HL-60 (cell line): ENCODE measurements around the gene ZC3H7A.

ENCODE experiments used
- DNase-seq, 2 experiments: peaks; one replicate each; pipeline ENCODE4 v3.0.0-alpha.2; 2010 to 2020; ENCODE audit warnings: low read depth in 1 of 2, low spot score in 1 of 2
- H3K27ac ChIP-seq: fragments of 250-450 bp; sonication (Bioruptor Pico); replicated peaks from 2 replicates; pipeline ENCODE4 v1.5.1; 2020; ENCODE audit warnings: mild to moderate bottlenecking, moderate library complexity
- H3K27me3 ChIP-seq: fragments of 250-450 bp; sonication (Bioruptor Pico); 2 replicates; pipeline ENCODE4 v1.5.1; 2021; ENCODE audit warnings: mild to moderate bottlenecking, moderate library complexity; ENCODE audit not compliant: insufficient read depth, poor library complexity, severe bottlenecking
- H3K4me3 ChIP-seq: replicated peaks from 2 replicates; pipeline ENCODE4 v1.5.1; 2011; ENCODE audit warnings: mild to moderate bottlenecking, control low read depth, low read length; ENCODE audit not compliant: insufficient read depth
- CTCF ChIP-seq: IDR thresholded peaks from one replicate; pipeline ENCODE4 v1.5.1; 2011; ENCODE audit warnings: low read length, control low read depth, inconsistent platforms; ENCODE audit not compliant: insufficient read depth
- GABPA ChIP-seq: IDR thresholded peaks from 2 replicates; pipeline ENCODE4 v1.6.1; 2012; ENCODE audit warnings: low read depth
- POLR2AphosphoS5 ChIP-seq: IDR thresholded peaks from 2 replicates; pipeline ENCODE4 v1.6.1; 2012; ENCODE audit warnings: low read depth
- REST ChIP-seq: IDR thresholded peaks from 2 replicates; pipeline ENCODE4 v1.6.1; 2012; ENCODE audit warnings: low read depth; ENCODE audit not compliant: insufficient replicate concordance
- SPI1 ChIP-seq: IDR thresholded peaks from 2 replicates; pipeline ENCODE4 v1.6.1; 2012; ENCODE audit warnings: low read depth, mild to moderate bottlenecking, borderline replicate concordance

The ZC3H7A gene

GRCh38 chr16:11748404-11749254, 48.4 kb downstream of the ZC3H7A start:
- no peak overlapping the region for H3K4me3 ChIP-seq
- no peak for DNase-seq
- no peaks in the 10 kb centered on the region for H3K27me3 ChIP-seq
- H3K27ac ChIP-seq: no peak overlapping the region
- TF ChIP-seq SPI1 (no peak), GABPA (no peak), REST (no peak), POLR2AphosphoS5 (no peak), CTCF (no peak)

- H3K4me3 ChIP-seq: no peak overlapping the region
These were observed 49.1 kb downstream of the ZC3H7A start for GRCh38 chr16:11747949-11748403.

More at GRCh38 chr16:11747949-11748403, 49.1 kb downstream of the ZC3H7A start:
- Histone ChIP-seq H3K27ac (no peak overlapping the region), H3K27me3 (no peaks in the 10 kb centered on the region)
- TF ChIP-seq REST (no peak), SPI1 (no peak), POLR2AphosphoS5 (no peak; the same call in 1 of the 2 replicates), GABPA (no peak), CTCF (no peak)
- no peak for DNase-seq
